HG03025 (cell line): ENCODE results near the gene ETV6.

Experiments used
- ATAC-seq: cut with Tn5 transposase; IDR thresholded peaks from one replicate; pipeline ENCODE4 v1.9.1; 2021; ENCODE audit warnings: mild to moderate bottlenecking, moderate library complexity; ENCODE audit not compliant: unreplicated experiment, low FRiP score

Gene ETV6

GRCh38 chr12:11837216-11837934, 187.9 kb downstream of the ETV6 start:
- ATAC-seq: no peak

- no peak for ATAC-seq
Observed at GRCh38 chr12:11838403-11838802, 188.9 kb downstream of the ETV6 start.

- ATAC-seq: no peak
Observed at GRCh38 chr12:11839091-11839641, 189.7 kb downstream of the ETV6 start.

GRCh38 chr12:11840366-11840765, 190.9 kb downstream of the ETV6 start:
- no peak for ATAC-seq

GRCh38 chr12:11846488-11846887, 197.0 kb downstream of the ETV6 start:
- no peak for ATAC-seq

GRCh38 chr12:11847539-11847938, 198.1 kb downstream of the ETV6 start:
- ATAC-seq: no peak

GRCh38 chr12:11849757-11850504, 200.5 kb downstream of the ETV6 start:
- no peak for ATAC-seq

GRCh38 chr12:11853126-11853525, 203.7 kb downstream of the ETV6 start:
- ATAC-seq: no peak

- no peak for ATAC-seq
Observed at GRCh38 chr12:11854011-11854499, 204.6 kb downstream of the ETV6 start.

GRCh38 chr12:11855983-11856374, 206.5 kb downstream of the ETV6 start:
- ATAC-seq: no peak

- ATAC-seq: no peak
Observed at GRCh38 chr12:11856971-11857370, 207.5 kb downstream of the ETV6 start.

GRCh38 chr12:11859705-11860425, 210.4 kb downstream of the ETV6 start:
- no peak for ATAC-seq

GRCh38 chr12:11861155-11861863, 211.8 kb downstream of the ETV6 start:
- no peak for ATAC-seq

GRCh38 chr12:11861864-11862600, 212.6 kb downstream of the ETV6 start:
- ATAC-seq: no peak

- no peak for ATAC-seq
Observed at GRCh38 chr12:11862798-11863197, 213.3 kb downstream of the ETV6 start.

- ATAC-seq: no peak
Observed at GRCh38 chr12:11863478-11863906, 214.0 kb downstream of the ETV6 start.

GRCh38 chr12:11863988-11864387, 214.5 kb downstream of the ETV6 start:
- ATAC-seq: no peak

GRCh38 chr12:11865824-11866223, 216.3 kb downstream of the ETV6 start:
- no peak for ATAC-seq

GRCh38 chr12:11868027-11868426, 218.6 kb downstream of the ETV6 start:
- ATAC-seq: no peak

GRCh38 chr12:11869406-11869805, 219.9 kb downstream of the ETV6 start:
- ATAC-seq: no peak
